HG02678 (cell line): ENCODE data around the gene MAN1A1.
"Not testable (repeated sequence)": the region's sequence is repeated elsewhere in the genome, so short reads cannot be mapped to it uniquely, and the experiment has no call there.

Experiments
- ATAC-seq: cut with Tn5 transposase; IDR thresholded peaks from one replicate; pipeline ENCODE4 v1.9.1; 2021; ENCODE audit warnings: mild to moderate bottlenecking, moderate library complexity; ENCODE audit not compliant: unreplicated experiment

The MAN1A1 gene

DNA sequence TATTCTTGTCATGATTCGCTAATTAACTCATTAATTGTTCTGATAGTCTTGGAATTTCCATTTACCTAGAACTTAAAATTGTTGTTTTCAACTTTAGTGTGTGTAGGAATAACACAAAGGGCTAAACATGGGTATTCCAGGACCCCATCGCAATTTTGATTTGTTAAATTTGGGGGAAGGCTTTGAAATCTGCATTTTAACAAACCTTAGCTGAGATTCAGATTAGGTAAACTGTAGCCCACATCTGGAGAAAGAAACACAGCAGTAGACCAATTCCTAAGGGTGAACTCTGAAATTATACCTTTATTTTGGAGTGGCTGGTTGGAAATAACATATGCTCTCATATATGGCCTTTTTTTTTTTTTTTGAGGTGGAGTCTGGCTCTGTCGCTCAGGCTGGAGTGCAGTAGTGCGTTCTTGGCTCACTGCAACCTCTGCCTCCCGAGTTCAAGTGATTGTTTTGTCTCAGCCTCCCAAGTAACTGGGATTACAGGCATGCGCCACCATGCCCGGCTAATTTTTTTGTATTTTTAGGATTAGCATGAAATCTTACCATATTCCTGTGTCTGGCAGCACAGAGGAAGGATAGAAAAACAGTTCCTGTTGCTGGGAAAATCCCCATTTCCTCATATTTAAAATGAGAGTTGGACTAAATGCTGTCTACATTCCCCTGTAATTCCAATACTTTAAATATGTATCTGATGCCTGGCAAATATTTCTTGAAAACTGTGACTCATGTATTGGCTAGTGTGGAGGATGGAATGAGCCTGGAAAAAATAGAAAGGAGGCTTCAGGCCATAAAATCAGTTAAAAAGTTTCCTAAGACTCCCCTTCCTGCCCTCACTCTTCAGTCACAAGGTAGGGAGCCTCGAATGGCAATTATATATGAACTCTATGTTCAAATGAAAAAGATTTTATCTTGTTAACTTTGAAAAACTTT is 174.4 kb downstream of the MAN1A1 start:
- no peak for ATAC-seq

DNA sequence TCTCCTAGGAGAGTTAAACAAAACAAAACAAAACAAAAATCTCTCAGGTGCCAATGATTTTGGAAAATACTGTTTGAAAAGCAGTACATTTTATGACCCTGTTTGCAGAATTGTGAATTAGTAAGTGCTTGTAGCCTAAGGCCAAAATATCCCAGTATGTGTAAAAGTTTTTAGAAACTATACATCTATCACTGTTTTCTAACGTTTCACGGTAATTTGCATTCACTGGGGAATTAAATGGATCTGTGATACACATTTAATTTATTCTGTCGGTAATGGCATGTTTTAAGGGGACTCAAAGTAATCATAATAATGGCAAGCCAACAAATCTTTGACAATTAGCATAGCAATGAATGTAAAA is 175.5 kb downstream of the MAN1A1 start:
- no peak for ATAC-seq

DNA sequence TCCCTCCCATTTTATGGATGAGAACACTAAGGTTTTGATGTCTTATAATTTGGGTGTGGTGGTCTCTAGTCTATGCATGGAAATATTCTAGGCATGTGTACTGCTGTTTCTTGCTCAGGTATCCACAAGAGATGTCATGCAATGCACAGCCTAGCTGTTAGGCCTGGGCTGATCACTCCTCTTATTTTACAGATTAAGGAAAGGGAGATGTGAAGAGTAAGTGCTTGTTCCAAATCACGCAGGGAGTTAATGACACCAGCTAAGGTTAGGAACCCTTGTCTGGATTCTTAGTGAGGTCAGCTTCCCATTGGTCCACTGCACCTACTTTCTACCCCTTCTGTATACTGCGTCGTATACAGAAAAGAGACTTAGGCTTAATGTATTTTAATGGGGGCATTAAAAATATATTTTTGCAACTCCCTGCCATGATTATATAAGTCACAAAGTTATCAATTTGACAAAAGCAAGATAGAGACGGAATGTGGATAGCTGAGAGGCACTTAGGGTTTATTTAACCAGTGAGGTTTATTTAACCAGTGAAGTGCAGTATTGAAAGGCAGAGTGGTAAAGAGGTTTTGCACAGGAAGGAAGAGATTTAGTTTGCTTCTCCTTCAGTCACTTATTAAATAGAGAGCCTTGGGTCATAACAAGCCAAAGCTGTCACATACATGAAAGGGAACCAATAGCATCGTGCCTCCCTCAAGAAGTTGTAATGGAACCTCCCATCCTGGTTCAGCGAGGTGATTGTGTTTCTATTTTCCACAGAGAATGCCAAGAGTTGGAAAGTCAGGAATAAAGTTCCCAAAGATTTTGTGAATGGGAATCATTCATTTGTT is 176.1 kb downstream of the MAN1A1 start:
- ATAC-seq, result peak; percentile 38

DNA sequence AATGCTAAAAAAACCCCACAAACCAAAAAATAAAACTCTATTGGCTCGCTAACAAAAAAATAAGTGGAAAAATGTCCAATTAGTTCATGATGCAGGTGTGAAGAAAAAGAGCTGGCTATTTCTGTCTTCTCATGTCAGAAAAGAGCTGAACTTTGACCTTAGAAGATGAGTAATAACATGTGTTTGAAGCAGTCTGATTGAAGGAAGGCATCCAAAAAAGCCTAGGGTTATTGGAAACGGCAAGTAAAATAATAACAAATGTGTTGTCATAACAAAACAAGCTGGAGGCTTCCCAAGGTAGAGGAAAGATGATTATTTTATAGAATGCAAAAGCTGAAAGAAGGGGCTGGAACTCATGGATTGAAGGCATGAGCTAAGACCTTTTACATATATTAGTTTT is 176.7 kb downstream of the MAN1A1 start:
- no peak for ATAC-seq

DNA sequence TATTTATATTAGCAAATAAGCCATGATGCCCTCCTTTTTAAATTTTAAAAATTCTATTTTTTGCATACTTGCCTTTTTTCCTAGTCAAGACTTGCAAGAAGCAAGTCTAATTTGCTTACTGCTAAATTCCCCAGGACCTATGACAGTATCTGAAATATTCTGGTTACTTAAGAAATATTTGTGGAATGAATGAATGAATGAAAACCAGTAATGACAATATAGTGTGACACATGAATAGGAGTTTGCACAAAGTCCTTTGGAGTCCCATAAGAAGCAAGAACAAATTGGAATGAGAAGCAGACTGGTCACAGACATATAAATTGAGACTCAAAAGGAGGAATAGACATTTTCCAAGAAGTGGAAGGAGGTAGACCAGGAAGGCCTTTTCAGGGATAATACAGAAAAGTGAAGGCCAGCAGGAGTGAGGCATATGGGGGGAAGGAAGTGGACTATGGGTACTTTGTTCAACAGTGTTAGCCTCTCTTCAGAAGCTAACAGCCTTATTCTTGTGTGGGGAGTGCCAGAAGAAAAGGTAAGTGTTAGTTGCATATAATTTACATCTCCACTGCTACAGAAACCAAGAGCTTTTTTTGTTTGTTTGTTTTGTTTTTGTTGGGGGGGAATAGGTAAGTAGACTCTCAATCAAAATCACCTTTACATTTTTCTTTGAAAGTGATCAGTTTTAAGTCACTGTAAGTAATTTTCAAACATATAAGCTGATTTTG is 177.5 kb downstream of the MAN1A1 start:
- ATAC-seq, result no peak

DNA sequence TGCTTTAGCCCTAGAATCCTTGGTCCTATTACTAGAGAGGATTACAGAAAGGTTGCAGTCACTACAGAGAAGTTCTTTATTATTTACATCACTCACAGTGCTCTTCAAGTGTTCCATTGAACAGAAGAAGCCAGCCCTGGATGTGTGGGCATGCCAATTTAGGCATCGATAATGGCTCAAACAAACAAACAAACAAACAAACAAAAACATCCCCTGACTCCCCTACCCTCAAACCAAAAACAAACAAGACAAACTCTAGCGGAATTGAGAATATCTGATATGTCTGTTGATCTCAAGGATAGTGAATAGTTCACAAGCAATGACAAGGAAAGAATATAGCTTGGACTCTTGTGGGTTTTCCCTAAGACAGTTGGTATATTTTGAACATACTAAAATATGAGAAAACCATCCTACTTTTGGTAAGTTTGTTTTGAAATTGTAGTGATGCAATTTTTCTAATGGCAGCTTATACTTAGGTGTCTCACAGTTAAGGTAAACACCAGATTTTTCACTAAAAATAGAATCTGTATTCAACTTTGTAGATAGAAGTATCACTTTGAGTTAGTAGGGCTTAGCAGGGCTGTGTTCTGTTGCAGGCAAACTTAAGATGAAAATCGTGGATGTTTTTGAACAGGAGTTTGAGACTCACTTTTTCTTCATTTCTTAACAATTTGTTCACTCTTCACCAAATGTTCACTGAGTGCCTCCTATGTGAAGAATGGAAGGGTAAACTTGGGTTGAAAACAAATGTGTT is 178.3 kb downstream of the MAN1A1 start:
- no peak for ATAC-seq

DNA sequence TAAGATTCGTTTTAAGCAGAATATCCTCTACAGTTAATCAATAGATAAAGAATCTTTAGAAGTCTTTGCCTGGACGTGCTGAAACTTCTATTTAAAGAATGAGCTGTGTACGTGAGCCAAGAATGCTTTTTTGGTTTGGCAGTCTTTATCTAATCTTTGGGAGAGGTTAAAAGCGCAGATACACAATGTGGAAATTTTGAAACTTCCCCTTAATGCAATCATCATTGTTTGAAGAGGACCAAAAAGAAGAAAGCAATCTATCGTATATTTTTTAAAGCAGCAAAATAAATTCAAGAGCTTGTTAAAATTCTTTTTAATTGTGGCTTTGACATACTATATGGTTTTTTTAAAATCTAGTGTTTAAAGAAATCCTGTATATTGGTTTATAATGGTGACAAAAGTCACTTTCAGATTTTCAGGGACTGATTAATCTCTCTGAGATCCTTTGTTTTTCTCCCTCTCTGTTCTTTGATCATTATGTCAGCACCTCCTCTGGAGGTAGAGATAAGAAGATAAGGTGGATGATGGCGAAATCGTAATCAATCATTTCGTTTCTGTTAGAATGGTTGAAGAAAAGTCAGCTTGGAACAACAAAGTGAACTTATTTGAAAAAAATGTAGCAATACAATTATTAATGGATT is 179.0 kb downstream of the MAN1A1 start:
- no peak for ATAC-seq

DNA sequence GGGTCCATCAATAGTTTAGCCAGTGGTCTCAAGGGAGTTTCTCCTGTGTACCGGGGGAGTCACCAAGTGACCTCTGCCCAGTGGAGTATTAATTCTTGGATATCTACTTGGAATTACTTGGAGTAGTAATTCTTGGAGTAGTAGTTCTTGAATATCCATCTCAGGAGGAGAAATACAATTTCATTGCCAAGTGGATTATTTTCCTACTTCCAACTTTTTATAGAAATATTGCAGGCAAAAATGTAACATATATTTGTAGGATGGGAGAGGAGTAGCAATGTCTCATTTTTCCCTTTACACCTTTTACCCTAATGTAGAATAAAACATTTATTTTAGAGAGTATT is 179.5 kb downstream of the MAN1A1 start:
- ATAC-seq, result no peak

DNA sequence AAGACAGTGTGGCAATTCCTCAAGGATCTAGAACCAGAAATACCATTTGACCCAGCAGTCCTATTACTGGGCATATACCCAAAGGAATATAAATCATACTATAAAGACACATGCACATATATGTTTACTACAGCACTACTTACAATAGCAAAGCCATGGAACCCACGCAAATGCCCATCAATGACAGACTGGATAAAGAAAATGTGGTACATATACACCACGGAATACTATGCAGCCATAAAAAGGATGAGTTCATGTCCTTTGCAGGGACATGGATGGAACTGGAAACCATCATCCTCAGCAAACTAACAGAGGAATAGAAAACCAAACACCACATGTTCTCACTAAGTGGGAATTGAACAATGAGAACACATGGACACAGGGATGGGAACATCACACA is 180.2 kb downstream of the MAN1A1 start:
- ATAC-seq, result not testable (repeated sequence)

DNA sequence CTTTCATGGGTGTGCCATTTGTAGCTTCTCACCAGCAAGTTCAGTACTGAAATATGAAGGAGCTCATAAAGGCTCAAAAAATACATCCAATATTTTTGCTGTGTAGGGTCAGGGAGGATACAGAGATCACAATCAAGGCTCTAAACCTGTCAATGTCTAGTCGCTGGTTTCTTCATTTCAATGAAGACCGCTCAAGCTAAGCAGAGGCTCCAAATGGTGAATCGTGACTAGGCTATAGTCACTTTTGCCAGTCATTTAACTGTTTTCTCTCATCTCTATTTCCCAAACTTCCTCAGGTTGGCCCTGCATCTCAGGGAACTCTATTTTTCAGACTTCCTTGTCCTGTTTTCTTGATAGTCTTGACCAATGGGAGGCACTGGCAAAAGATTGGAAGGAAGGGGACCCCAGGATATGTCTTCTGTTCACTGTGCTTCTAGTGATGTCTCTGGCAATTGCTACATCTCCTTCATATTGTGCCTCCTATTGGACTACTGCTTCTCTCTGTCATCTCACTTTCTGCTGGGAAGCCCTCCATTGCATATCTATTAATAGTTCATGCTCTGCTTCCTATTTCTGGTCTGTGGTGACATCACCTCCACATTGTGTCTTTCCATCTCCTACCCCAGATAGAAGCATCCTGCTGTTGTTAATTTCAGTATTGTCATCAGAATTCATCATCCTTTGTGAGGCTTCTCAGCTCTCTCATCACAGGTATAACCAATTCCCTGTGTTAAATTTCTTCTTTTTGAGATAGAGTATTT is 183.4 kb downstream of the MAN1A1 start:
- ATAC-seq, result no peak

DNA sequence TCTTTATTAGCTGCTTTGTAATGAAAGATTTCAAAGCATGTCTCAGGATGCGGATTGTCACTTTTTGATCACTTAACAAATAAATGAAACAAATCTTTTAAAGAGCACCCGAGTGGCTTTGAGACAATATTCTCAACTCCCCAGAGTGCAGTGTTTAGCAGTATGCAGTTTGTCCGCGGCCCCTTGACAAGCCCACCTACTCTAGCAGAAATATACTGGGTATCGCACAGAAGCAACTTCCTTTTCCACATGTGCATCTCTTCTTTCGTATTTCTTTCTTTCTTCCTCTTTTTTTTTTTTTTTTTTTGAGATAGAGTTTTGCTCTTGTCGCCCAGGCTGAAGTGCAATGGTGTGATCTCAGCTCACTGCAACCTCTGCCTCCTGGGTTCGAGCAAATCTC is 186.6 kb downstream of the MAN1A1 start:
- ATAC-seq, result no peak

DNA sequence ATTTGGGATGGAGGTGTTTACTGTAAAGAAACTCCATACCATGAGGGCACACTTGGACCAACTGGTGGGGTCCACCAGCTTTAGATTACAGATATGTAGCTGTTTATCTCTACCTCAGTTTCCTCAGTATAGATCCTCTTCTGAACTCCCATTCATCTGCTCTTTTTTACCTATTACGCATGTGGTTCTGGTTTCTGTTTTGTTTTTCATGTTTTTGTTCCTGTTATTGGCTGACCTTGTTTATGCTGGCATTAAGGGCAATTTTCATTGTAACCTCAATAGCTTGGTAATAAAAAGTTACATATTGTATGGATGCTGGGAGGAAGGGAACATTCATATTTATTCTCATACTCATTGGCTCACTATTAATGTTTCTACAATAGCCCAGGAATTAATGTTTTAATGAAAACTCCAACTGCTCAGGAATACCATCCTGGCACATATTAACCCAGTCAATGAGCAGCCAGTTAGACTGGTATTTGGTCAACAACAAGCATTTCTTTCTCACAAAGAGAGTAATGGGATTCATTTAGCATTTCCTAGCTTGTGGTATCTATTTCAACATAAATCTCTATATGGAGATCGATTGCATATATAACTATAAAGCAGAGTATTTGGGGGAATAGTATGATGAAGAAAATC is 187.3 kb downstream of the MAN1A1 start:
- ATAC-seq, result no peak

DNA sequence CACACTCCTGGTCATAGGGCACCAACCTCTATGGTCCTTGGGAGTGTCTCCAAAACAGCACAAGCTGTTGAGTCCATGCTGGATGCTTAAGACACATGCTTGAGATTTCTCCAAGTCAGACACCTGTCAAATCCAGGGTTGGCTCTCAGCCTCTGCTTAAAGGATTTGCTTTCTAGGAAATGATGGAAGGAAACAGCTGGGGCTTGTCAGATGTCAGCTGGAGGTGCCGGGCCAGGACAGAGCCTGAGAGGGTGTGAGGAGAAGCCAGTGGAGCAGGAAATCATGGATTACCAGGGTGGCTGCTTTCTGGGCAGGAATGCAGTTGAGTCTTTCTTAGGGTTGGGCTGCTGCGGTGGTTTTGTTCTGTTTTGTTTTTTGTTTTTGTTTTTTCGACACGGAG is 188.1 kb downstream of the MAN1A1 start:
- no peak for ATAC-seq

DNA sequence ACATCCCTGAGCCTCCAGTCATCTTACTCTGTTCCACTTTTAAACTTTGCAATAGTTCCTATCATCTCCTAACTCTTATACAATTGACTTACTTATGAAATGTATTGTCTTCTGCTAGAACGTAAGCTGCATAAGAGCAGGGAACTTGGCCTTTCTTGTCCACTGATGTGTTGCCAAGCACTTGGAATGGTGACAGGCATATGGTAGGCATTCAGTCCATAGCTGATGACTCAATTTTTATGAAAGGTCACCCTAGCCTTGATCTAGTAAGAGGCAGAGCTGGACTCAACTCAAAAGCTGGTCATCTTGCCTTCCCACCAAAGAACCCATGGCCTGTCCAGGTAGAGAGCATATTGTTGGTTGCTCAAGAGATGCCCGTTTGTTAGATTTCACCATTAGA is 188.7 kb downstream of the MAN1A1 start:
- ATAC-seq, result no peak

DNA sequence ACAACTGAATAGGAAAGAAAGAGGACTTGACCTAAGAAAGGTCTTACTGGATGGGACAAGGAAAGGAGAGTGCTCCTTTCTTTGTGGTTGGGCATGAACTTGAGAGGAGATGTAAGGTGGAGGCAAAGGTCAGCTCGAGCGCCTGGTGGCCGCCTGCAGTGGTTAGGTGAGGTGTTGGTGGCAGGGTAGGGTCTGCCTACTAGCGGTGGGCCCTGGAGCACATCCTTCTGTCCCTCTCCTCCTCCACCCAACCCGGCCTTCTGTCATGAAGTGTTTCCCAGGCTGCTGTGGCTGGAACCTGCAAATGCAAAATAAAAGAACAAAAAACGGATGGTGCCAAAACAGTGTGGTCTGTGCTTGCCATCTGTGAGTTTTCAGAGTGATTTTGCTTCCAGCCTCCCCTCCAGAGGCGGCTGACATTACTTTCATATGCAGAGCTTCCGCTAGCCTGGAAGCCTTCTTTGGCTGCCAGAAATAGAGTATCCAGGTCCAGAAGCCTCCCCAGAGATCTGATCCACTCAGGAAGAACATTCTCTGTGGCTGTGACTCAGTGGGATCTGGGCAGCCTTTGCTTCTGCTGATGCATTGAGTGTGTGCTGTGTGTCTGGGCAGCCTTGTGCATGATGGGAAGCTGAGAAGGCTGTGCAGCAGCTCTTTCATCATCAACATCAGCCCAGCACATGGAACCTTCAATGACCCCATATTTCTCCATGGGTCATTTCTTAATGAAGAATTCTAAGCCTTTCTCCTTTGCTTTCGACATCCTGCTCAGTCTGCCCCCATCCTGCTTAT is 191.3 kb downstream of the MAN1A1 start:
- ATAC-seq, result no peak

DNA sequence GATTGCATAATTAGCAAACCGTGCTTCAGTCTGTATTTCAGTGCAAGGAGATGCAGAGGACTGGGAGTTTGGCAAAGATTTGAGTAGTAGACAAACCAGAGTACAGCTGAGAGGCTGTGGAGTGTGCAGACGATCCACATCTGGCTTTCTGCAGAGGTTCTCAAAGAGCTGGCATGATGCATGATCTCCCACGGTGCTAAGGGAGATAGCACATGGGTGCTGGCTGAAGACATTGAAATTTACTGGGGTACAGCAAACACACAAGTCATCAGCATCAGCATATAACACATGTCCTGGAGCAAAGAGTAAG is 192.1 kb downstream of the MAN1A1 start:
- ATAC-seq, result no peak

DNA sequence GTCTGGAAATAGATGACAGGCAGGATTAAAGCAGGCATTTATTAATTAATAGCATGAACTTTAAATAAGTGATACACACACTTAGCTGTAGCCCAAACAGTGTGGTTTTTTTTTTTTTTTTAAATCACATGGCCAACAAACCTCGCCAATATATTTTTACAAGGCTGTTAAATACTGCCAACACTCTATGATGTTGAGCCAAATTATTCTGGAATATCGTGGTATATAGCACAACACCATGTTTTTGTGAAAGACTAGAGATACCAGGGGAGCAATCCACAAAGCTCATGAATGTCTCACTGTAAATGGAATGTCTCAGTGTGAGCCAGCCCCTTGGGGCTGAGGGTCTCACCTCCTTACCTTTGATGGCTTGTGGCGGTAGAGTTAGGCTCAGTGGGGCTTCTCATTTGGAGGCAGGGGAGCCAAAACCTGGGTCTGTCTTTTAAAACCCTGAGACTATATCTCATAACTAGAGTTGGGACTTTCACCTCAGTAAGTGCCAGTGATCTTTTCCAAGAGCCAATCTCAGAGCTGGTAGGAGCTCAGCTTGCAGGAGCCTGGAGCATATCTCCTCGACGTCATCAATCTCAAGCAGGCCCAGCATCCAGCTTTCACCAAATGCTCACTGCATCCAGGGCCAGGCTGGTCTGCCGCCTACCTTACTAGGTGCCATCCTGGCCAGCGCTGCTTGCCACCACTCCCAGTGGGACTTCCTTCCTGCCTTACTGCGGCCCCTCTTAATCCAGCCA is 192.6 kb downstream of the MAN1A1 start:
- no peak for ATAC-seq

DNA sequence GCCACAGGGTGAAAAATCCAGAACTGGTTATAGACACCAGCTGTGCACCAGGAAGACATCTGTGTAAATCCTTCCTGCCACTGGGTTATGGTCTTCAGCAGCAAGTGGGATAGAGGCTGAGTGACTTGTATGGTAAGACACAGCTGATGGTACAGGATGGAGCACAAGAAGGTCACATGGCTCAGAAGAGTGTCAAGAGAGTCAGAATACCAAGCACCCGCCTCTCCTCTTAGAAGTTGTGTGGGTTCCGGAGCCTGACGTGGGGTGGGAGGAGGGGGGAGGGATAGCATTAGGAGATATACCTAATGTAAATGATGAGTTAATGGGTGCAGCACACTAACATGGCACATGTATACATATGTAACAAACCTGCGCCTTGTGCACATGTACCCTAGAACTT is 193.5 kb downstream of the MAN1A1 start:
- ATAC-seq, result not testable (repeated sequence)
